B cell (primary cell): ENCODE results near the gene HOXD4. TPM values are rescaled to one million over a fixed set of nuclear protein-coding genes. Genes with fewer than 3 reads are reported as not detected.
A peak's percentile ranks its signal among the peaks of the same experiment; 100 is the strongest.

Source experiments
- ATAC-seq: fragments of 200-7000 bp; cut with Tn5 transposase; one replicate; pipeline ENCODE4 v1.10.0; 2021; ENCODE audit warnings: low read depth, mild to moderate bottlenecking, moderate number of reproducible peaks, moderate library complexity
- CTCF ChIA-PET: fragments of 350-600 bp; sonication (Branson Sonifier 250); formaldehyde crosslinking; loops from one replicate; lab custom pipeline; 2021; ENCODE audit warnings: antibody characterized with exemption, inconsistent platforms; lab: Charles Lee
- POLR2A ChIA-PET: fragments of 350-600 bp; sonication (Branson Sonifier 250); formaldehyde crosslinking; loops from one replicate; lab custom pipeline; 2021; ENCODE audit warnings: antibody characterized with exemption; lab: Charles Lee
- DNase-seq: peaks from one replicate; pipeline ENCODE4 v3.0.0; 2013
- H2AFZ ChIP-seq: 2 replicates; pipeline ENCODE4 v1.6.1; 2012; ENCODE audit warnings: mild to moderate bottlenecking, low read depth, low read length; ENCODE audit not compliant: insufficient read depth, poor library complexity, severe bottlenecking
- H3K27ac ChIP-seq, 2 donors: 1 replicate in 1 of 2; 2 replicates in 1 of 2; pipeline ENCODE4 v1.5.1; 2012 to 2013; ENCODE audit warnings: low read length in 2 of 2, mild to moderate bottlenecking in 2 of 2, moderate library complexity in 1 of 2
- H3K27me3 ChIP-seq, 4 experiments: fragments of 200-600 bp in 1 of 4; sonication (generic) in 1 of 4; replicated peaks in 1 of 4; 1 replicate in 2 of 4; 2 replicates in 2 of 4; pipeline versions ENCODE4 v1.6.1 to v1.7.0; 2013 to 2016; ENCODE audit warnings: low read length in 3 of 4, mild to moderate bottlenecking in 2 of 4, mixed read lengths in 1 of 4, moderate library complexity in 1 of 4; ENCODE audit not compliant: insufficient read depth in 4 of 4, control insufficient read depth in 3 of 4; ENCODE audit errors: control extremely low read depth in 1 of 4
- H3K36me3 ChIP-seq, 2 experiments: replicated peaks in 1 of 2; 1 replicate in 1 of 2; 2 replicates in 1 of 2; pipeline versions ENCODE4 v1.6.1 to v1.7.1; 2013; ENCODE audit warnings: low read length in 1 of 2; ENCODE audit not compliant: insufficient read depth in 2 of 2, control insufficient read depth in 1 of 2; ENCODE audit errors: control extremely low read depth in 1 of 2, extremely low read depth in 1 of 2
- H3K4me1 ChIP-seq, 2 donors: fragments of 200-600 bp in 1 of 2; sonication (generic) in 1 of 2; 1 replicate in 1 of 2; 2 replicates in 1 of 2; pipeline versions ENCODE4 v1.5.1 to v1.6.1; 2013 to 2017; ENCODE audit warnings: low read length in 2 of 2; ENCODE audit not compliant: control insufficient read depth in 2 of 2, insufficient read depth in 2 of 2
- H3K4me2 ChIP-seq: replicated peaks from 2 replicates; pipeline ENCODE3; 2012; ENCODE audit warnings: mild to moderate bottlenecking, low read depth, low read length; ENCODE audit not compliant: poor library complexity, severe bottlenecking
- H3K4me3 ChIP-seq, 5 experiments: fragments of 200-600 bp in 1 of 5; sonication (generic) in 1 of 5; 1 replicate in 3 of 5; 2 replicates in 2 of 5; pipeline versions ENCODE4 v1.5.1 to v1.7.0; 2011 to 2016; ENCODE audit warnings: low read length in 4 of 5, mild to moderate bottlenecking in 4 of 5, low read depth in 2 of 5, control low read depth in 1 of 5, moderate library complexity in 1 of 5; ENCODE audit not compliant: insufficient read depth in 1 of 5; ENCODE audit errors: control extremely low read depth in 1 of 5, extremely low read depth in 1 of 5
- H3K79me2 ChIP-seq: fragments of 200-600 bp; sonication (generic); one replicate; pipeline ENCODE4 v1.6.0; 2016; ENCODE audit warnings: low read length; ENCODE audit not compliant: control insufficient read depth, insufficient read depth
- H3K9ac ChIP-seq: fragments of 200-600 bp; sonication (generic); 2 replicates; pipeline ENCODE4 v1.6.1; 2017; ENCODE audit warnings: mild to moderate bottlenecking, low read length, moderate library complexity
- H3K9me3 ChIP-seq, 3 donors: one replicate each; pipeline versions ENCODE4 v1.6.1 to v1.7.1; 2013; ENCODE audit warnings: low read length in 2 of 3; ENCODE audit not compliant: control insufficient read depth in 2 of 3, insufficient read depth in 1 of 3; ENCODE audit errors: control extremely low read depth in 1 of 3
- H4K20me1 ChIP-seq: 2 replicates; pipeline ENCODE4 v1.6.0; 2012; ENCODE audit warnings: mild to moderate bottlenecking, low read length; ENCODE audit not compliant: insufficient read depth, control insufficient read depth, poor library complexity, severe bottlenecking
- H3K27ac Mint-ChIP-seq: one replicate; pipeline ENCODE4 v1.8.0; 2021; ENCODE audit warnings: mixed read lengths
- H3K27me3 Mint-ChIP-seq: one replicate; pipeline ENCODE4 v1.8.0; 2021; ENCODE audit warnings: mixed read lengths
- H3K4me1 Mint-ChIP-seq: one replicate; pipeline ENCODE4 v1.8.0; 2021; ENCODE audit warnings: mixed read lengths
- H3K4me3 Mint-ChIP-seq: one replicate; pipeline ENCODE4 v1.8.0; 2021; ENCODE audit warnings: mixed read lengths
- H3K9me3 Mint-ChIP-seq: one replicate; pipeline ENCODE4 v1.8.0; 2022; ENCODE audit warnings: mixed read lengths; ENCODE audit not compliant: insufficient read depth
- EZH2 ChIP-seq: IDR thresholded peaks from 2 replicates; pipeline ENCODE4 v1.6.1; 2012; ENCODE audit warnings: borderline replicate concordance, low read depth, mild to moderate bottlenecking, moderate library complexity, low read length; ENCODE audit not compliant: insufficient read depth, poor library complexity, severe bottlenecking
- WGBS: methylation state at CpG from one replicate; pipeline ENCODE4 v1.1.5; 2013; ENCODE audit warnings: missing lambda C conversion rate; ENCODE audit not compliant: insufficient coverage; 5-methylcytosine and 5-hydroxymethylcytosine counted together
- intact Hi-C: fragments of 100-400 bp; cut with micrococcal nuclease; formaldehyde crosslinking; loops from one replicate; pipeline ENCODE4 v1.10.0; 2022
- polyA plus RNA-seq: library from polyadenylated mRNA; depleted of rRNA; stranded (reverse); fragments of >200 nt; gene quantifications from 2 replicates; pipeline ENCODE4 v1.2.3, GENCODE V29; 2012
- total RNA-seq, 2 donors: library from RNA; stranded (reverse); fragments of 120-200 nt in 1 of 2; gene quantifications; 1 replicate in 1 of 2; 2 replicates in 1 of 2; pipeline versions ENCODE4 v1.2.3 to v1.2.4, GENCODE V29; 2013 to 2022
- TF ChIP-seq, protein P1 (sequence below): fragments of 200-600 bp; IDR thresholded peaks from one replicate; pipeline ENCODE4 v1.8.0; 2022; ENCODE audit warnings: antibody characterized with exemption, mild to moderate bottlenecking

Gene HOXD4
- total and polyA plus RNA-seq, 2 donors (not counting 1 experiment from before 2014, with no cell fraction given): not detected

DNA sequence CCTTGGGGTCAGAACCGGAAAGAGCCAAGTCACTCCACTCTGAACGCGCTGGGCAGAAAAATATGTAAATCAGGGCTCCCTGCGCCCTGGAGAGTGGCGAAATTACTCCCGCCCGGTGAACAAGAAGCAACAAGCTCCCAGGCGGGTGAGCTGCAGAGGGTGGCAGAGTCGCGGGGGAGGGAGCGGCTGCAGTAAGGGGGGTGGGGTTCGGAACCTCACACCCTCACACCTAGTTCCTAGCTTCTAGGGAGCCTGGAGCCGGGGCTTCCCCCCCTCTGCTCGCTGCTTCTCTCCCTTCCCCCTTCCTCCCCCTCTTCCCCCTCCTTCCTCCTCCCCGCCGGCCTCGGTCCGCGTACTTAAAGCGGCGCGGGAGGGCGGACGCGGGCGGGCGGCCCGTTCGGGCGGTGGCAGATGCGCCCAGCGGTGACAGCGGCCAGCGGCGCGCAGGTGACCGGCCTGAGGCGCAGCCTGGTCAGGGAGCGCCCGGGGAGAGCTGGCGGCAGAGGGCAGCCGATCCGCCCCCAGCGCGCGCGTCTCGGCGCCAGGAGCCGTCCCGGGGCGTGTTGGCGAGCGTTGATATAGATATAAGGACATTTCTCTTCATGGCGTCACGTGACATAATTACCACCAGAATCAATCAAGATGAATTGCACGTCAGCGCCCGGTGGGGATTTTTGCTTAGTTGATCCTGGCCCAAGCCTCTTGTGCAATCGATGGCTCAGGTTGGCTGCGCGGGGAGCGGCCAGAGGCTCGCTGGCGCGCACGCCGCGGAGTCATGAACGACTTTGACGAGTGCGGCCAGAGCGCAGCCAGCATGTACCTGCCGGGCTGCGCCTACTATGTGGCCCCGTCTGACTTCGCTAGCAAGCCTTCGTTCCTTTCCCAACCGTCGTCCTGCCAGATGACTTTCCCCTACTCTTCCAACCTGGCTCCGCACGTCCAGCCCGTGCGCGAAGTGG is 44.5 kb upstream of the HOXD4 start, which contains the start of gene HOXD11:
Gene HOXD11 (plus strand): TSS at position 700 of the 959 bp plus-strand sequence. CDS start 76 bp downstream, at position 776.
- no peak within 1 kb of the TSS for H3K27ac ChIP-seq
- intact Hi-C loops: no loop called here
- DNase-seq (no peak), ATAC-seq (no peak)
- ChIA-PET POLR2A (no interaction called here), CTCF (no interaction called here)
- H3K9me3 ChIP-seq: peaks cover 0 to 45% (median 0%) of the 10 kb centered on the region in 3 donors
- H3K4me3 ChIP-seq: peak within 1 kb of the TSS in 2 of 5 experiments; percentile 8 to 29
- Mint-ChIP-seq H3K27me3 (peaks cover 84% of the 10 kb centered on the region), H3K27ac (peak within 1 kb of the TSS; percentile 50), H3K4me3 (peak within 1 kb of the TSS; percentile 66), H3K9me3 (peaks cover 4% of the 10 kb centered on the region), H3K4me1 (peaks cover 14% of the 10 kb centered on the region)
- no peaks in the 10 kb centered on the region for H3K79me2 ChIP-seq
- WGBS: 9% methylated on average over 63 of the region's 85 CpGs
- no peaks in the 10 kb centered on the region for H4K20me1 ChIP-seq
- H3K4me1 ChIP-seq: peaks cover 3 to 34% of the 10 kb centered on the region in 2 donors
- H2AFZ ChIP-seq: no peak within 1 kb of the TSS
- no peak within 1 kb of the TSS for H3K9ac ChIP-seq
- peaks cover 0 to 91% (median 61%) of the 10 kb centered on the region in 4 experiments for H3K27me3 ChIP-seq
- peak within 1 kb of the TSS; percentile 67 for H3K4me2 ChIP-seq
- no peaks in the 10 kb centered on the region for H3K36me3 ChIP-seq
- TF ChIP-seq EZH2: no peak
- TF ChIP-seq, protein P1, sequence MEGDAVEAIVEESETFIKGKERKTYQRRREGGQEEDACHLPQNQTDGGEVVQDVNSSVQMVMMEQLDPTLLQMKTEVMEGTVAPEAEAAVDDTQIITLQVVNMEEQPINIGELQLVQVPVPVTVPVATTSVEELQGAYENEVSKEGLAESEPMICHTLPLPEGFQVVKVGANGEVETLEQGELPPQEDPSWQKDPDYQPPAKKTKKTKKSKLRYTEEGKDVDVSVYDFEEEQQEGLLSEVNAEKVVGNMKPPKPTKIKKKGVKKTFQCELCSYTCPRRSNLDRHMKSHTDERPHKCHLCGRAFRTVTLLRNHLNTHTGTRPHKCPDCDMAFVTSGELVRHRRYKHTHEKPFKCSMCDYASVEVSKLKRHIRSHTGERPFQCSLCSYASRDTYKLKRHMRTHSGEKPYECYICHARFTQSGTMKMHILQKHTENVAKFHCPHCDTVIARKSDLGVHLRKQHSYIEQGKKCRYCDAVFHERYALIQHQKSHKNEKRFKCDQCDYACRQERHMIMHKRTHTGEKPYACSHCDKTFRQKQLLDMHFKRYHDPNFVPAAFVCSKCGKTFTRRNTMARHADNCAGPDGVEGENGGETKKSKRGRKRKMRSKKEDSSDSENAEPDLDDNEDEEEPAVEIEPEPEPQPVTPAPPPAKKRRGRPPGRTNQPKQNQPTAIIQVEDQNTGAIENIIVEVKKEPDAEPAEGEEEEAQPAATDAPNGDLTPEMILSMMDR: no peak

DNA sequence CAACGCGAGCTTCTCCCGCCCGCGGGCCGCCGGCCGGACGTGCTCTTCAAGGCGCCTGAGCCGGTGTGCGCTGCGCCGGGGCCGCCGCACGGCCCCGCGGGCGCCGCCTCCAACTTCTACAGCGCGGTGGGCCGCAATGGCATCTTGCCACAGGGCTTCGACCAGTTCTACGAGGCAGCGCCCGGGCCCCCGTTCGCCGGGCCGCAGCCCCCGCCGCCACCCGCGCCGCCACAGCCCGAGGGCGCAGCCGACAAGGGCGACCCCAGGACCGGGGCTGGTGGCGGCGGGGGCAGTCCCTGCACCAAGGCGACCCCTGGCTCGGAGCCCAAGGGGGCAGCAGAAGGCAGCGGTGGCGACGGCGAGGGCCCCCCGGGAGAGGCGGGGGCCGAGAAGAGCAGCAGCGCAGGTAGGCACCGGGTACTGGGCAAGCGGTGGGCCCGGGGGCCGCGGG is 43.6 kb upstream of the HOXD4 start:
- Histone ChIP-seq H4K20me1 (no peaks in the 10 kb centered on the region), H2AFZ (no peak overlapping the region), H3K4me1 (peaks cover 3 to 34% of the 10 kb centered on the region in 2 donors), H3K27ac (no peak overlapping the region), H3K27me3 (peaks cover 0 to 91% (median 58%) of the 10 kb centered on the region in 4 experiments), H3K79me2 (no peaks in the 10 kb centered on the region), H3K4me2 (peak overlapping the region; percentile 15), H3K36me3 (no peaks in the 10 kb centered on the region), H3K4me3 (no peak overlapping the region), H3K9me3 (peaks cover 0 to 54% (median 0%) of the 10 kb centered on the region in 3 donors), H3K9ac (no peak overlapping the region)
- ChIA-PET CTCF (no interaction called here), POLR2A (no interaction called here)
- intact Hi-C loops: no loop called here
- Mint-ChIP-seq H3K4me3 (no peak overlapping the region), H3K27ac (no peak overlapping the region), H3K9me3 (peaks cover 4% of the 10 kb centered on the region), H3K27me3 (peaks cover 82% of the 10 kb centered on the region), H3K4me1 (peaks cover 14% of the 10 kb centered on the region)
- ATAC-seq: no peak
- no peak for DNase-seq
- WGBS: 11% methylated on average over 46 of the region's 59 CpGs
- TF ChIP-seq, protein P1: no peak
- TF ChIP-seq EZH2: no peak
